PFSK-1 (cell line): ENCODE results near the gene WDR64.

Experiments used
- FOXP2 ChIP-seq: optimal IDR thresholded peaks from 2 replicates; pipeline ENCODE3; 2011; ENCODE audit warnings: borderline replicate concordance, control low read depth, inconsistent platforms; ENCODE audit not compliant: insufficient read depth; ENCODE audit errors: extremely low read length, extremely low read depth
- POLR2AphosphoS5 ChIP-seq: IDR thresholded peaks from 2 replicates; pipeline ENCODE4 v1.6.1; 2012; ENCODE audit warnings: low read depth, mild to moderate bottlenecking, control low read depth, low read length, moderate library complexity
- REST ChIP-seq, 2 experiments: IDR thresholded peaks; 2 replicates each; pipeline versions ENCODE4 v1.6.1 to v1.8.0; 2011 to 2012; ENCODE audit warnings: low read depth in 2 of 2, low read length in 2 of 2, control low read depth in 1 of 2, inconsistent platforms in 1 of 2, mild to moderate bottlenecking in 1 of 2, moderate library complexity in 1 of 2; ENCODE audit not compliant: insufficient read depth in 1 of 2
- SIN3A ChIP-seq: IDR thresholded peaks from 2 replicates; pipeline ENCODE4 v1.6.1; 2012; ENCODE audit warnings: mild to moderate bottlenecking, low read length, moderate library complexity, borderline replicate concordance; ENCODE audit not compliant: insufficient read depth
- TAF1 ChIP-seq: IDR thresholded peaks from 2 replicates; pipeline ENCODE4 v1.6.1; 2012; ENCODE audit warnings: low read length, control low read depth, borderline replicate concordance; ENCODE audit not compliant: insufficient read depth

Gene WDR64

DNA sequence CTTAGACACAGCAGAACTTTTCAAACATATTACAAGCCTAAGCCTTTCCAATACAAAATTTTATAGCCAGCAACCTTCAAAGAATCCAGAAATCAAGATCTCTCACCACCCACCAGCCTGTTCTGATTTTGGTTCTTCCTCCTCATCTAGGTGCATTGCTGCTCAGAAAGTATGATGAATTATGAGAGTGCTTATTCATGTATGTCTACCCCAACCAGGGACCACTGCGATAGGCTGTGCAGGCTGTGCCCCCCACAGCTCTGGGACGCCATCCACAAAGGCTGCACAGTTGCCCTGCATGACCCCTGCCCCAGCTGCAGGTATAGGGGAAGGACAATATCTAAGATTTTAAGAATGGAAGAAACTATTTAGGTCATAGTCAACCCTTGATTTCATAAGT lies 55.4 kb downstream of the WDR64 start:
- TF ChIP-seq POLR2AphosphoS5 (no peak), SIN3A (no peak), TAF1 (no peak), FOXP2 (no peak), REST (IDR thresholded peaks at IDR 0.05; ENCODE audit: insufficient read depth in 1 of 2, low read depth in 2 of 2, low read length in 2 of 2) (no peak)

DNA sequence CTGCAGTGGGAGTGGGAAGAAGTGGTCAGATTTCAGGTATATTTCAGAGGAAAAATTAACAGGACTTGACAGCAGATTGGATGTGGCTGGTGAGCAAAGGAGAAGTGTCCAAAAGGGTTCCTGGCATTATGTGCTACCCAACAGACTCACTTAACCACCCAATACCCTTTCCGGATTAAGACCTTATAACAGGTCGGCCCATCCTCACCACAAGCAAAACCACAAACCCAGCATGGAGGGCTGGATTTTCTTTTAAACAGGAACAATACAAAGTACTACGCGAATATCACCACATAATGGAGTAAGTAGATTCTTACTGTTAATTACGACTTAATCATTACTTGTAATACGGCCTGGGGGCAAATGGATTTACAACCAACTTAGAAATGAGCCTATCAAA lies 59.2 kb downstream of the WDR64 start:
- TF ChIP-seq POLR2AphosphoS5: no peak
- TF ChIP-seq REST (IDR thresholded peaks at IDR 0.05; ENCODE audit: insufficient read depth in 1 of 2, low read depth in 2 of 2, low read length in 2 of 2): no peak

DNA sequence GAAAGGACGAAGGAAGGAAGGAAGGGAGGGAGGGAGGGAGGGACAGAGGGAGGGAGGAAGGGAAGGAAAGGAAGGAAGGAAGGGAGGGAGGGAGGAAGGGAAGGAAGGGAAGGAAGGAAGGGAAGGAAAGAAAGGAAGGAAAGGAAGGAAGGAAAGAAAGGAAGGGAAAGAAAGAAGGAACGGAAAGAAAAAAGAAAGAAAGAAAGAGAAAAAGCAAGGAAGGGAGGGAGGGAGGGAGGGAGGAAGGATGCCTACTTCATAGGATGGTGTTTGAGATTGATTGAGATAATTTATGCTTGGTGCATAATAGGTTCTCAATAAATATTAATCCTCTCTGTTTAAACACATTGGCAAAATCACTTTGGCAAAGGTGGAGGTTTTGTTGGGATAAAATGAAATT lies 61.2 kb downstream of the WDR64 start:
- no peak for TF ChIP-seq TAF1
- TF ChIP-seq SIN3A: no peak
- no peak for TF ChIP-seq POLR2AphosphoS5
- TF ChIP-seq FOXP2: no peak
- no peak for TF ChIP-seq REST (IDR thresholded peaks at IDR 0.05; ENCODE audit: insufficient read depth in 1 of 2, low read depth in 2 of 2, low read length in 2 of 2)

DNA sequence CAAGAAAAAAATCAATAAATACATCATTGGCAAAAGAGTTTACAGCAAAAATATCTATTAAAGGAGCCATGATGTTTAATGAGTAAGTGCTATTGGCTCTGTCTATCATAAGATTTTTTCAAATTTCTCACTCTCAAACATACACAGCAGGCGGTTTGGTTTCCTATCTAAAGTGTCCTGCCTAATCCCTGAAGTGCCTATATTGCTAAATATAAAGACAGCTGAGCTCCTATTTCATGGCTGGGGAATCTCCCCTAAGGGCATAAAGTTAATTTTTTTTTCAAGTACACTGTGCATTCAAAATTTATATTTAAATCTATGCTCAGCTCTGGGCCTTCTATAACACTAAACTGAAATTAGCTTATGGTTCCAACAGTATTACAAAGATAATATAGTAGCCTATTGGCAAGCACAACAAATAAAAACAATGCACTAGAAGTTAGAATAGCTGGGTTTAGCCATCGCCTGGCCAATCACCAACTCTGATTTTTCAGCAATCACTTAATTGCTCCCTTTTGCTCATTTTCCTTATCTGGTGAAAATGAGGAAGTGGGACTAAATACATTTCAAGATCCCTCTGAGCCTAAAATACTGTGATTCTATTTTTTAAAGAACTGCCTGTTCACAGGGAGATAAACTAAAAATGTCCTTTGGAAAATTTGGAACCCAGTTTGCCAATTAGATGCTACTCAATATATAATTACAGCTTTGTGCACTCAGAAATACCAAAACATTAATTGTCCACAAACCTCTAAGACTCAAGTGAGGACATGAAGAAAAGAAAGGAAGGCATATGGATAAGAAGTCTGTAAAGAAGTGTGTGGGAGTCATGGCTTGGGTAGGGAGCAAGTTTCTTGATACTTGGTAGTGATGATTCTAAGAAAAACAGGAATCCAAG lies 62.5 kb downstream of the WDR64 start:
- TF ChIP-seq REST (IDR thresholded peaks at IDR 0.05; ENCODE audit: insufficient read depth in 1 of 2, low read depth in 2 of 2, low read length in 2 of 2) (no peak), POLR2AphosphoS5 (no peak), SIN3A (no peak), TAF1 (no peak)

GRCh38 chr1:241715435-241715834 lies 63.4 kb downstream of the WDR64 start:
- TF ChIP-seq TAF1 (no peak), FOXP2 (no peak), POLR2AphosphoS5 (no peak), SIN3A (no peak), REST (IDR thresholded peaks at IDR 0.05; ENCODE audit: insufficient read depth in 1 of 2, low read depth in 2 of 2, low read length in 2 of 2) (no peak)
